HT-29 (cell line): ENCODE results near the gene ZNF566. TPM values are rescaled to one million over a fixed set of nuclear protein-coding genes. Genes with fewer than 3 reads are reported as not detected.
"Not testable (repeated sequence)": the region's sequence is repeated elsewhere in the genome, so short reads cannot be mapped to it uniquely, and the experiment has no call there.

ENCODE experiments used
- DNase-seq: peaks from one replicate; pipeline ENCODE4 v3.0.0-alpha.2; 2015; ENCODE audit warnings: low spot score
- total RNA-seq: library from RNA; depleted of rRNA; stranded (reverse); fragments of >200 nt; shearing (Covaris generic); gene quantifications from 2 replicates; pipeline ENCODE4 v1.2.3, GENCODE V29; 2014; rRNA removed

ZNF566 gene
- 0.05 and 0.16 TPM in 2 replicates for total RNA-seq

DNA sequence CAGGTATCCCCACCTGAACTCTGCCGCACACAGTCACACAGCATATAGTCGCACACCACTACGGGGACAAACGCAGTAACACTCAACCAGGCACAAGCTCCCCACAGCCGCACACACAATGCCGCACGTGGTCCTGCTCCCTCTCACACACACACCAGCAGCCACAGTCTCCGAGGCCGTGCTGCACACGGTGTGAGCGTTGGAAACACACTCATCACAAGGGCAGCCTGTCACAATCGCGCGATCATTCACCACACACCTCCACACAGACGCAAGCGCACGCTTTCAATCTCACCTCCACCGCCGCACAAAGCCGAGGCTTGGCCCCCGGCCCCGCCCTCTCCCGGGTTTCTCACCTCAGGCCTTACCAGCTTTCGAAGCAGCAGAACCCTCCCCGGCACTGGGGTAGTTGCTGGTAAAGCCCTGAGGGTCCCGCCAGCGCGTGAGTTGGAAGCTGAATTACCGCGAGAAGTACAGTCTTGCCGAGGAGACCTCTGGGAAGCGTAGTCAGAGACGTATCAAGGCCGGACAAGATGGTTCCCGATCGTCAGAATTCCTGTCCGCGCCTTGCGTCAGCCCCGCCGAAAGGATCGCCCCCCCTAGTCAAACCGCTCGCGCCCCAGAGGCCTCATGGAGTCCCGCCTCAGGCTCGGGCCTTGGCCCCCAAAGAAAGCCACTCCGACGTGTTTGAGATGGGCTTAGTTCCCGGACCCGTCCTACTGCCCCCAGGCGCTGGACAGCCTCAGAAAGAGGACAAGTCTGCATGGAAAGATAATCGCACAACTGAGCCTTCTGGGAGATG is at the start of gene ZNF566:
TSS of gene ZNF566 (minus strand) at position 444 of the 802 bp plus-strand sequence. CDS start 13,004 bp downstream, outside the sequence.
- DNase-seq = peak; percentile 25

GRCh38 chr19:36528921-36529518 is 39.7 kb upstream of the ZNF566 start:
- no peak for DNase-seq

- DNase-seq = no peak
Observed at GRCh38 chr19:36528194-36528920, 39.0 kb upstream of the ZNF566 start, which contains the start of gene ZNF260. Gene ZNF260 (minus strand): TSS chr19:36528271. CDS start chr19:36515238, 13,033 bp downstream.

DNA sequence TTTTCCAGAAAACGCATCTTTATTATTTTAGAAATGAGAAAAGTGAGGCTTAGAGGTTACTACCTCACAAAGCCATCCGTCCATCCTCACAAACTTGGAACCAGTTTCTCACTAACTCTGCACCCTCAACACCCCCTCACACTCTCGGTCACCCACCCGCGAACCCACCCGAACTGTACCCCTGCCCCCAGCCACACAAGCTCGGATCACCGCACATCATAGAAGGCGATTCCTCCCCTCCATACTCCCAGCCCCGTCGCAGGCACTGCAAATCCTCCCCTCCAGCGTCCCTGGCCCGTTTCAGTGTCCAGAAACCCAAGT is 38.5 kb upstream of the ZNF566 start:
- DNase-seq = no peak

- DNase-seq = no peak
Observed at GRCh38 chr19:36527341-36527740, 38.0 kb upstream of the ZNF566 start.

- no peak for DNase-seq
Observed at GRCh38 chr19:36526581-36526980, 37.2 kb upstream of the ZNF566 start.

DNA sequence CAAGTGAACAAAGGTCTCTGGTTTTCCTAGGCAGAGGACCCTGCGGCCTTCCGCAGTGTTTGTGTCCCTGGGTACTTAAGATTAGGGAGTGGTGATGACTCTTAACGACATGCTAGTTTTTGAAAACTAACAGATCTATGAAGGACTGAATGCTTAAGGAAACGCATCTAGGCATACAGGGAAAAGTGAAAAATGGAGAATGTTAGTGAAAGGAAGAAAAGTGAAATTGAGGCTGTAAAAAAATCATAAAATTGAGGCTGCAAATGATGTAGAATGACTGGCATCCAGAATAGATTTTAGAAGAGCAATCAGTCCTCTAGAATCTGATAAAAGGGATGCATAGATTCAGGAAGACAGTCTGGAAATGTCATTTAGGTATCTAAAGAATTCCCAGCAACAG is 35.3 kb upstream of the ZNF566 start:
- DNase-seq = no peak

DNA sequence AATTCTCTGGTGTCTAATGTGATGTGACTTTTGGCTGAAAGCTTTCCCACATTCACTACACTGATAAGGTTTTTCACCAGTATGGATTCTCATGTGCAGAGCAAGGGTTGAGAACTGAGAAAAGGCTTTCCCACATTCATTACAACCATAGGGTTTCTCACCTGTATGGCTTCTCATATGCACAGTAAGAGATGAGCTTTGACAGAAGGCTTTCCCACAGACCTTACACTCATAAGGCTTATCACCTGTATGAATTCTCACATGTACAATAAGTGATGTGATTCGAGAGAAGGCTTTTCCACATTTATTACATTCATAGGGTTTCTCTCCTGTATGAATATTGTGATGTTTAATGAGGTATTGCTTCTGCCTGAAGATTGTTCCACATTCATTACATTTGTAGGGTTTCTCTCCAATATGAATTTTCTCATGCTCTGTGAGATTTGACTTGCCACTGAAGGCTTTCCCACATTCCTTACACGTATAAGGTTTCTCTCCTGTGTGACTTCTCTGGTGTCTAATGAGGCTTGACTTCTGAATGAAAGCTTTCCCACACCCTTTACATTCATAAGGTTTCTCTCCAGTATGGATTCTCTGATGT is 24.8 kb upstream of the ZNF566 start:
- no peak for DNase-seq

- no peak for DNase-seq
Observed at GRCh38 chr19:36508325-36508724, 19.0 kb upstream of the ZNF566 start.

- no peak for DNase-seq
Observed at GRCh38 chr19:36501973-36502372, 12.6 kb upstream of the ZNF566 start.

DNA sequence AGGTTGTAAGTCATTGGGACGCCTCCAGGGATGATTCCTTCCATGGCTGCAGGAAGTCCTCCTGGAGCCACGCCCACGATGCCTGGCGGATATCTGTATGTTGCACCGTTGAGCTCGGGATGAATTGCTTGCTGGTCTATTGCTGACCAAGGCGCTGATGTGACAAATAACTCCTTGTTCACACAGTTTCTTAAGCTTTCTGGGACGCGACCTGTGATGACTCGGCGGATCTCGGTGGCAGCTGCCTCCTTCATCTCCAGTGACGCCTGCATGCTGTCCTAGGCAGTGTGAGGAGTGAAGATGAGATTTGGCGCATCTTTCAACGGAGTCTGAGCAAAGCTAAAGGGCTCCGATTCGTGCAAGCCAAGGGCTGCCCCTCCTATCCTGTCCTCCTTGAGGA is 7.6 kb upstream of the ZNF566 start:
- DNase-seq = no peak

GRCh38 chr19:36492689-36493453 is 3.5 kb upstream of the ZNF566 start:
- DNase-seq = peak; percentile 26

- not testable (repeated sequence) for DNase-seq
Observed at GRCh38 chr19:36490846-36491245, 1.5 kb upstream of the ZNF566 start.

DNA sequence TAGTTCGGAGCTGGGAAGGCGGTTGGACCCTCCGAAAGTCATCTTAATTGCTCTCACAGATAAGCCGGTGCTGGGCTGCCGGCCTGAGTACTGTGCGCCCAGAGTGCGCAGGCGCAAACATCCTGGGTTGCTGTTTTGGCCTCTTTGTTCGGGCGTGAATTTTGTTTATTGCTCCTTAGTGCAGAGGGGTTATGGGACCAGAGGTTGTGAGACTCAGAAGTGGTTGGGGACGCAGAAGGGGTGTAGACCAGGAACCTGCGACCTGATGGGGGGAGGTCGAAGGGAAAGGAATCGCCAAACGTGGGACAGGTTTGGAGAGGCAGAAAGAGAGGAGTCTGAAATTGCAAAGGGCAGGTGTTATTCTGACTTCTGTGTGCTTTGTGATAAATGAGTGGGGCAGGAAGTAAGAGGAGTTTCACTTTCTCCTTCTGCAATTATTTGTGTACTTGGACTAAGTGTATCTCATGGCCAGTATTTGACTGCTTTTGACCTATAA is 607 bp upstream of the ZNF566 start:
- DNase-seq = no peak

DNA sequence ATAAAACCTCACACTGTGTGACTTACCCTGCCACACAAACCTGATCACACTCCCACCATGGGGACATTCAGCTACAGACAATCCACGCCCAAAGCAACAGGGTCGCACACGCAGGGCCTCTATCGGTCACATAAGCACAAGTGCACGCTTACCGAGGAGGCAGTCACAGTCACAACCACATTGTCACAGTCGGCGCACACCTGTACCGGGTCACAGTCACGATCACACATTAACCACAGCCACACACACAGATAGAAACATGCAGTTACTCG is 579 bp downstream of the ZNF566 start:
- DNase-seq = no peak

- no peak for DNase-seq
Observed at GRCh38 chr19:36488118-36488845, 1.1 kb downstream of the ZNF566 start.

DNA sequence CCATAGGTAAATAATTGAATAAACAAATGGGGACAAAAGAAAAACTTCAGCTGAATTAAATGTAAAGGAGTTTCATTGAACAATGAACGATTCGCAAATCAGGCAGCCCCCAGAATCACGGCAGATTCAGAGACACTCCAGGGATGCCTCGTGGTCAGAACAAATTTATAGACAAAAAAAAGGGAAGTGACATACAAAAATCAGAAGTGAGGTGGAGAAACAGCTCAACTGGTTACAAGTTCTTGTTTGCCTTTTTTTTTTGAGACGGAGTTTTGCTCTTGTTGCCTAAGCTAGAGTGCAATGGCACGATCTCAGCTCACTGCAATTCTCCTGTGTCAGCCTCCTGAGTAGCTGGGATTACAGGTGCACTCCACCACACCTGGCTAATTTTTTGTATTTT is 5.7 kb downstream of the ZNF566 start:
- DNase-seq = no peak

DNA sequence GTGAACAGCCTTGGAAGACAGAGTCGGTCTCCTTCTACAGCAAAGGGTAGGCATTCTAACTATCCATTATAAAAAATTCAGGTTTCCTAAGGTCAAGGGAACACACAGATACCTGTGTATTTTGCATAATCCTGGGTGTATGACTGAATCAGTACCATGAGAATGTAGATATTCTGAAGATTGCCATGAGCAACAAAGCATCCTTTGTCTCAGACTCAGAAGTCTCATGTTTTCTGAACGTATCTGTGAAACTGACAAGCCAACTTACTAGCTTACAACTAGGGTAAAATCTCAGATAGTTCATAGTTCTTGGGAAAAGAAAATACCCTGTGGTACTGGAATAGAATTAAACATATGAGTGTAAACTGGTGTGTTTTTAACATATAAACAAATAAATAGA is 6.5 kb downstream of the ZNF566 start:
- DNase-seq = no peak

- DNase-seq = no peak
Observed at GRCh38 chr19:36460046-36460445, 29.3 kb downstream of the ZNF566 start.

DNA sequence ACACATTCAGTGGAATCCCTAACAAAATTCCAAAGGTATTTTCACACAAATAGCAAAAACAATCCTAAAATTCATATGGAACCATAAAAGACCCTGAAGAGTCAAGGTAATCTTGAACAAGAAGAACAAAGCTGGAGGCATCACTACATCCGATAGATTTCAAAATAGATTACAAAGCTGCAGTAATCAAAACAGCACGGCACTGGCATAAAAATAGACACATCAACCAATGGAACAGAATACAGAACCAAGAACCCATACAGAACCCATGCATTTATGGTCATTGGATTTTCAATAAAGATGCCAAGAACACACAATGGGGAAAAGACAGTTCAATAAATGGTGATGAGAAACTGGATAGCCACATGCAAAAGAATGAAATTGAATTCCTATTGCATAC is 32.5 kb downstream of the ZNF566 start:
- DNase-seq = no peak
